GM23338 (cell line): ENCODE data around the gene FGF10. TPM values are rescaled to one million over a fixed set of nuclear protein-coding genes. Genes with fewer than 3 reads are reported as not detected.

Experiments used
- ATAC-seq: fragments of 200-7000 bp; cut with Tn5 transposase; 3 replicates; pipeline ENCODE4 v1.9.1; 2020
- DNase-seq: peaks from one replicate; pipeline ENCODE4 v3.0.0-alpha.2; 2015; ENCODE audit warnings: low spot score
- H2AFZ ChIP-seq: fragments of 200-600 bp; sonication (generic); 2 replicates; pipeline ENCODE4 v1.8.0; 2016; ENCODE audit warnings: antibody characterized with exemption, mild to moderate bottlenecking, moderate library complexity
- H3F3A ChIP-seq: fragments of 200-600 bp; sonication (generic); replicated peaks from 2 replicates; pipeline ENCODE4 v1.8.0; 2017; ENCODE audit warnings: antibody characterized with exemption, mixed run types, low read depth
- H3K27ac ChIP-seq: fragments of 200-600 bp; sonication (generic); 2 replicates; pipeline ENCODE4 v1.6.1; 2016; ENCODE audit warnings: low read depth
- H3K27me3 ChIP-seq: fragments of 200-600 bp; sonication (generic); 2 replicates; pipeline ENCODE4 v1.8.0; 2016; ENCODE audit warnings: mild to moderate bottlenecking, mixed run types, moderate library complexity; ENCODE audit not compliant: insufficient read depth
- H3K36me3 ChIP-seq: fragments of 200-600 bp; sonication (generic); 2 replicates; pipeline ENCODE4 v1.8.0; 2016; ENCODE audit warnings: mild to moderate bottlenecking; ENCODE audit not compliant: insufficient read depth
- H3K4me1 ChIP-seq: fragments of 200-600 bp; sonication (generic); 2 replicates; pipeline ENCODE4 v1.8.0; 2016; ENCODE audit warnings: mild to moderate bottlenecking, moderate library complexity; ENCODE audit not compliant: insufficient read depth
- H3K4me2 ChIP-seq: fragments of 200-600 bp; sonication (generic); 2 replicates; pipeline ENCODE4 v1.7.1; 2017; ENCODE audit warnings: mixed run types
- H3K4me3 ChIP-seq: fragments of 200-600 bp; sonication (generic); 2 replicates; pipeline ENCODE4 v1.6.1; 2016; ENCODE audit warnings: mixed run types
- H3K79me2 ChIP-seq: fragments of 200-600 bp; sonication (generic); replicated peaks from 2 replicates; pipeline ENCODE4 v1.8.0; 2017; ENCODE audit warnings: mild to moderate bottlenecking; ENCODE audit not compliant: insufficient read depth
- H3K9me2 ChIP-seq: fragments of 200-600 bp; sonication (generic); 2 replicates; pipeline ENCODE4 v1.8.0; 2017; ENCODE audit not compliant: insufficient read depth
- H4K20me1 ChIP-seq: fragments of 200-600 bp; sonication (generic); replicated peaks from 2 replicates; pipeline ENCODE4 v1.8.0; 2017; ENCODE audit warnings: mild to moderate bottlenecking; ENCODE audit not compliant: insufficient read depth
- H3K27ac Mint-ChIP-seq: 2 replicates; pipeline ENCODE4 v1.8.0; 2020; ENCODE audit warnings: inconsistent platforms, mild to moderate bottlenecking, moderate library complexity, mixed read lengths
- H3K27me3 Mint-ChIP-seq: 3 replicates; pipeline ENCODE4 v1.8.0; 2022; ENCODE audit warnings: low read depth, mild to moderate bottlenecking, moderate library complexity, mixed read lengths, inconsistent platforms; ENCODE audit not compliant: insufficient read depth, poor library complexity
- H3K36me3 Mint-ChIP-seq: 3 replicates; pipeline ENCODE4 v1.8.0; 2021; ENCODE audit warnings: low read depth, mild to moderate bottlenecking, inconsistent platforms, moderate library complexity, mixed read lengths
- H3K4me1 Mint-ChIP-seq: 3 replicates; pipeline ENCODE4 v1.8.0; 2020; ENCODE audit warnings: mild to moderate bottlenecking, inconsistent platforms, mixed read lengths
- H3K4me3 Mint-ChIP-seq: 3 replicates; pipeline ENCODE4 v1.8.0; 2021; ENCODE audit warnings: moderate library complexity, mild to moderate bottlenecking, inconsistent platforms, mixed read lengths
- H3K9me3 Mint-ChIP-seq: 3 replicates; pipeline ENCODE4 v1.8.0; 2020; ENCODE audit warnings: moderate library complexity, mild to moderate bottlenecking, inconsistent platforms, mixed read lengths
- CREB1 ChIP-seq: fragments of 250-450 bp; sonication (Bioruptor Pico); IDR thresholded peaks from 2 replicates; pipeline ENCODE4 v1.5.0; 2020; ENCODE audit warnings: low read depth, mild to moderate bottlenecking, moderate library complexity
- ETS1 ChIP-seq: IDR thresholded peaks from 2 replicates; pipeline ENCODE4 v1.6.1; 2016; ENCODE audit warnings: antibody characterized with exemption
- EZH2 ChIP-seq: fragments of 200-600 bp; sonication (generic); IDR thresholded peaks from one replicate; pipeline ENCODE4 v1.8.0; 2017; ENCODE audit warnings: antibody characterized with exemption, mild to moderate bottlenecking, low read depth; ENCODE audit not compliant: unreplicated experiment
- EZH2phosphoT487 ChIP-seq: fragments of 200-600 bp; sonication (generic); IDR thresholded peaks from one replicate; pipeline ENCODE4 v1.8.1; 2018; ENCODE audit warnings: antibody characterized with exemption; ENCODE audit not compliant: unreplicated experiment
- JUNB ChIP-seq: IDR thresholded peaks from one replicate; pipeline ENCODE4 v1.6.1; 2016; ENCODE audit warnings: antibody characterized with exemption; ENCODE audit not compliant: unreplicated experiment
- POLR2AphosphoS5 ChIP-seq: IDR thresholded peaks from 2 replicates; pipeline ENCODE4 v1.6.1; 2016; ENCODE audit warnings: antibody characterized with exemption, low read depth
- STAT1 ChIP-seq: IDR thresholded peaks from one replicate; pipeline ENCODE4 v1.6.1; 2016; ENCODE audit warnings: antibody characterized with exemption; ENCODE audit not compliant: unreplicated experiment
- ZNF114 ChIP-seq: fragments of 250-450 bp; sonication (Bioruptor Pico); IDR thresholded peaks from 2 replicates; pipeline ENCODE4 v1.5.0; 2020; ENCODE audit warnings: mild to moderate bottlenecking, moderate library complexity
- ZNF462 ChIP-seq: fragments of 250-450 bp; sonication (Bioruptor Pico); IDR thresholded peaks from 2 replicates; pipeline ENCODE4 v1.5.0; 2020; ENCODE audit warnings: mild to moderate bottlenecking, moderate library complexity
- polyA plus RNA-seq: library from polyadenylated mRNA; unstranded; fragments of >200 nt; fragmentation: Nextera tagmentation; extraction: Ambion mirVana; gene quantifications from 2 replicates; pipeline ENCODE4 v1.2.1, GENCODE V29; 2016
- total RNA-seq: library from RNA; depleted of rRNA; stranded (reverse); fragments of >200 nt; shearing (Covaris generic); gene quantifications from 2 replicates; pipeline ENCODE4 v1.2.3, GENCODE V29; 2014

The FGF10 gene
- total and polyA plus RNA-seq, 2 experiments from 2014 or later, result 0.24 to 0.50 TPM

- Mint-ChIP-seq H3K9me3 (peaks cover 2% of the 10 kb centered on the region; the same call in 2 of the 3 replicates), H3K27ac (no peak overlapping the region), H3K27me3 (peaks cover 39% of the 10 kb centered on the region), H3K4me3 (peak overlapping the region; percentile 83), H3K4me1 (peaks cover 24% of the 10 kb centered on the region), H3K36me3 (no peaks in the 10 kb centered on the region)
- Histone ChIP-seq H3K4me2 (peak overlapping the region; percentile 91), H3K27me3 (peaks cover 65% of the 10 kb centered on the region), H4K20me1 (no peaks in the 10 kb centered on the region), H3K27ac (no peak overlapping the region), H3K9me2 (no peaks in the 10 kb centered on the region), H3K79me2 (no peaks in the 10 kb centered on the region), H2AFZ (peak overlapping the region; percentile 99), H3K4me3 (peak overlapping the region; percentile 75), H3K36me3 (no peaks in the 10 kb centered on the region), H3K4me1 (peaks cover 30% of the 10 kb centered on the region), H3F3A (peaks cover 5% of the 10 kb centered on the region)
- ATAC-seq, result peak; percentile 38
- DNase-seq, result peak; percentile 45
- no peak for TF ChIP-seq POLR2AphosphoS5
These were observed 715 bp downstream of the FGF10 start for GRCh38 chr5:44388321-44389089.

GRCh38 chr5:44387921-44388320, 1.3 kb downstream of the FGF10 start:
- Histone ChIP-seq H4K20me1 (no peaks in the 10 kb centered on the region), H3K4me3 (peak overlapping the region; percentile 75), H3K27ac (no peak overlapping the region), H2AFZ (peak overlapping the region; percentile 99), H3K4me2 (peak overlapping the region; percentile 91), H3K36me3 (no peaks in the 10 kb centered on the region), H3K27me3 (peaks cover 65% of the 10 kb centered on the region), H3K79me2 (no peaks in the 10 kb centered on the region), H3F3A (peaks cover 5% of the 10 kb centered on the region), H3K9me2 (no peaks in the 10 kb centered on the region), H3K4me1 (peaks cover 30% of the 10 kb centered on the region)
- TF ChIP-seq EZH2 (peak; percentile 26), CREB1 (no peak)
- DNase-seq (peak; percentile 51), ATAC-seq (peak; percentile 47)
- Mint-ChIP-seq H3K27me3 (peaks cover 39% of the 10 kb centered on the region), H3K27ac (no peak overlapping the region), H3K36me3 (no peaks in the 10 kb centered on the region), H3K9me3 (peaks cover 2% of the 10 kb centered on the region; the same call in 2 of the 3 replicates), H3K4me1 (peaks cover 24% of the 10 kb centered on the region), H3K4me3 (peak overlapping the region; percentile 83)

GRCh38 chr5:44387406-44387805, 1.8 kb downstream of the FGF10 start:
- Histone ChIP-seq H3K4me1 (peaks cover 26% of the 10 kb centered on the region), H3K36me3 (no peaks in the 10 kb centered on the region), H2AFZ (peak overlapping the region; percentile 7; the same call in 1 of the 2 replicates), H4K20me1 (no peaks in the 10 kb centered on the region), H3K27ac (no peak overlapping the region), H3K79me2 (no peaks in the 10 kb centered on the region), H3K27me3 (peaks cover 65% of the 10 kb centered on the region), H3K4me2 (peak overlapping the region; percentile 91), H3K4me3 (peak overlapping the region; percentile 75), H3K9me2 (no peaks in the 10 kb centered on the region), H3F3A (peaks cover 5% of the 10 kb centered on the region)
- Mint-ChIP-seq H3K4me3 (peak overlapping the region; percentile 83), H3K27ac (no peak overlapping the region), H3K27me3 (peaks cover 39% of the 10 kb centered on the region), H3K9me3 (peaks cover 2% of the 10 kb centered on the region; the same call in 2 of the 3 replicates), H3K36me3 (no peaks in the 10 kb centered on the region), H3K4me1 (peaks cover 24% of the 10 kb centered on the region)
- TF ChIP-seq JUNB (no peak), EZH2phosphoT487 (no peak), POLR2AphosphoS5 (no peak), ZNF462 (CRISPR knock-in tag) (no peak), ETS1 (no peak), STAT1 (no peak), ZNF114 (CRISPR knock-in tag) (no peak)
- DNase-seq (peak; percentile 15), ATAC-seq (no peak)
